B cell (primary cell): ENCODE measurements around the gene LNX1.

ENCODE experiments used
- CTCF ChIP-seq: fragments of 200-600 bp; IDR thresholded peaks from one replicate; pipeline ENCODE4 v1.8.0; 2022; ENCODE audit warnings: antibody characterized with exemption, mild to moderate bottlenecking
- EZH2 ChIP-seq: IDR thresholded peaks from 2 replicates; pipeline ENCODE4 v1.6.1; 2012; ENCODE audit warnings: borderline replicate concordance, low read depth, mild to moderate bottlenecking, moderate library complexity, low read length; ENCODE audit not compliant: insufficient read depth, poor library complexity, severe bottlenecking

- TF ChIP-seq CTCF (no peak), EZH2 (no peak)
These were observed 131.7 kb downstream of the LNX1 start for GRCh38 chr4:53459548-53459947.
